HEK293 (cell line): ENCODE results near the gene R3HDM4.

Source experiments
- CTCF ChIA-PET: fragments of 350-600 bp; formaldehyde crosslinking; extraction: SDS; loops from one replicate; lab custom pipeline; 2021; ENCODE audit warnings: antibody characterized with exemption; lab: Yijun Ruan, JAX
- POLR2A ChIA-PET: fragments of 300-600 bp; formaldehyde crosslinking; extraction: SDS; loops from one replicate; lab custom pipeline; 2020; ENCODE audit warnings: antibody characterized with exemption, inconsistent platforms; lab: Yijun Ruan, JAX
- H3K27ac ChIP-seq: fragments of 200-500 bp; sonication (Bioruptor generic); 2 replicates; pipeline ENCODE4 v1.5.1; 2014; ENCODE audit warnings: low read depth, low read length, control low read depth, inconsistent platforms; ENCODE audit errors: extremely low read depth
- H3K36me3 ChIP-seq, 2 experiments: fragments of 200-500 bp in 1 of 2; sonication (Bioruptor generic) in 1 of 2; 1 replicate in 1 of 2; 2 replicates in 1 of 2; pipeline ENCODE4 v1.5.1; 2014 to 2017; ENCODE audit warnings: inconsistent platforms in 2 of 2, low read length in 2 of 2; ENCODE audit not compliant: control insufficient read depth in 2 of 2, insufficient read depth in 1 of 2
- H3K4me1 ChIP-seq: fragments of 200-500 bp; sonication (Bioruptor generic); 2 replicates; pipeline ENCODE4 v1.5.1; 2014; ENCODE audit warnings: mild to moderate bottlenecking, low read length, inconsistent platforms; ENCODE audit not compliant: control insufficient read depth, insufficient read depth
- H3K4me3 ChIP-seq: 2 replicates; pipeline ENCODE4 v1.5.1; 2011; ENCODE audit warnings: low read depth, mild to moderate bottlenecking, control low read depth, low read length, moderate library complexity
- H3K9me3 ChIP-seq: fragments of 200-500 bp; sonication (Bioruptor generic); 2 replicates; pipeline ENCODE4 v1.5.1; 2014; ENCODE audit warnings: low read depth, low read length, inconsistent platforms; ENCODE audit not compliant: control insufficient read depth, insufficient read depth
- EGR2 ChIP-seq: fragments of 450-650 bp; formaldehyde crosslinking; IDR thresholded peaks from 2 replicates; pipeline ENCODE4 v1.5.1; 2016; ENCODE audit warnings: low read depth, missing biosample characterization, missing genetic modification characterization
- GLI4 ChIP-seq: fragments of 450-650 bp; formaldehyde crosslinking; IDR thresholded peaks from 2 replicates; pipeline ENCODE4 v1.5.1; 2016; ENCODE audit warnings: missing biosample characterization, missing genetic modification characterization
- GLIS1 ChIP-seq: fragments of 450-650 bp; formaldehyde crosslinking; IDR thresholded peaks from 2 replicates; pipeline ENCODE4 v1.5.1; 2016; ENCODE audit warnings: missing biosample characterization, missing genetic modification characterization
- KLF1 ChIP-seq: fragments of 450-650 bp; formaldehyde crosslinking; IDR thresholded peaks from 2 replicates; pipeline ENCODE4 v1.5.1; 2016; ENCODE audit warnings: missing biosample characterization, missing genetic modification characterization
- PRDM1 ChIP-seq: fragments of 450-650 bp; formaldehyde crosslinking; IDR thresholded peaks from 2 replicates; pipeline ENCODE4; 2016; ENCODE audit warnings: missing biosample characterization, missing genetic modification characterization
- ZBTB7A ChIP-seq: fragments of 450-650 bp; formaldehyde crosslinking; IDR thresholded peaks from 2 replicates; pipeline ENCODE4 v1.5.1; 2016; ENCODE audit warnings: low read depth, missing biosample characterization, missing genetic modification characterization
- ZBTB8A ChIP-seq: fragments of 450-650 bp; formaldehyde crosslinking; IDR thresholded peaks from 2 replicates; pipeline ENCODE4 v1.5.1; 2016; ENCODE audit warnings: missing biosample characterization, missing genetic modification characterization
- ZIC2 ChIP-seq: fragments of 450-650 bp; formaldehyde crosslinking; IDR thresholded peaks from 2 replicates; pipeline ENCODE4 v1.5.1; 2016; ENCODE audit warnings: missing biosample characterization, missing genetic modification characterization
- ZNF140 ChIP-seq: fragments of 450-650 bp; formaldehyde crosslinking; IDR thresholded peaks from 2 replicates; pipeline ENCODE4 v1.5.1; 2016; ENCODE audit warnings: missing biosample characterization, missing genetic modification characterization
- ZNF146 ChIP-seq: fragments of 450-650 bp; formaldehyde crosslinking; IDR thresholded peaks from 2 replicates; pipeline ENCODE4 v1.5.1; 2016; ENCODE audit warnings: missing biosample characterization, missing genetic modification characterization
- ZNF175 ChIP-seq: fragments of 450-650 bp; formaldehyde crosslinking; IDR thresholded peaks from 2 replicates; pipeline ENCODE4 v1.5.1; 2016; ENCODE audit warnings: missing biosample characterization, missing genetic modification characterization
- ZNF19 ChIP-seq: fragments of 450-650 bp; formaldehyde crosslinking; IDR thresholded peaks from 2 replicates; pipeline ENCODE4; 2016; ENCODE audit warnings: missing biosample characterization, missing genetic modification characterization, low read depth
- ZNF23 ChIP-seq: fragments of 450-650 bp; formaldehyde crosslinking; IDR thresholded peaks from 2 replicates; pipeline ENCODE4 v1.5.1; 2016; ENCODE audit warnings: missing biosample characterization, missing genetic modification characterization, borderline replicate concordance
- ZNF521 ChIP-seq: fragments of 450-650 bp; formaldehyde crosslinking; IDR thresholded peaks from 2 replicates; pipeline ENCODE4 v1.5.1; 2017; ENCODE audit warnings: missing biosample characterization, mild to moderate bottlenecking, missing genetic modification characterization
- ZNF560 ChIP-seq: fragments of 450-650 bp; formaldehyde crosslinking; IDR thresholded peaks from 2 replicates; pipeline ENCODE4 v1.5.1; 2017; ENCODE audit warnings: missing biosample characterization, missing genetic modification characterization, borderline replicate concordance
- ZNF571 ChIP-seq: fragments of 450-650 bp; formaldehyde crosslinking; IDR thresholded peaks from 2 replicates; pipeline ENCODE4 v1.5.0; 2017; ENCODE audit warnings: missing biosample characterization, missing genetic modification characterization
- ZNF610 ChIP-seq: fragments of 450-650 bp; formaldehyde crosslinking; IDR thresholded peaks from 2 replicates; pipeline ENCODE4 v1.5.1; 2016; ENCODE audit warnings: missing biosample characterization, missing genetic modification characterization, borderline replicate concordance
- ZNF621 ChIP-seq: fragments of 450-650 bp; formaldehyde crosslinking; IDR thresholded peaks from 2 replicates; pipeline ENCODE4 v1.5.1; 2017; ENCODE audit warnings: missing biosample characterization, missing genetic modification characterization
- ZNF707 ChIP-seq: fragments of 450-650 bp; formaldehyde crosslinking; IDR thresholded peaks from 2 replicates; pipeline ENCODE4 v1.5.1; 2016; ENCODE audit warnings: missing biosample characterization, missing genetic modification characterization
- ZNF768 ChIP-seq: fragments of 450-650 bp; formaldehyde crosslinking; IDR thresholded peaks from 2 replicates; pipeline ENCODE4 v1.5.1; 2018; ENCODE audit warnings: missing biosample characterization, mild to moderate bottlenecking, missing genetic modification characterization
- ZNF785 ChIP-seq: fragments of 450-650 bp; formaldehyde crosslinking; IDR thresholded peaks from 2 replicates; pipeline ENCODE4 v1.5.1; 2016; ENCODE audit warnings: missing biosample characterization, missing genetic modification characterization
- TF ChIP-seq, protein P1 (sequence below): fragments of 450-650 bp; formaldehyde crosslinking; IDR thresholded peaks from 2 replicates; pipeline ENCODE4 v1.5.1; 2016; ENCODE audit warnings: missing biosample characterization, missing genetic modification characterization
- TF ChIP-seq, protein P2 (sequence below): fragments of 450-650 bp; formaldehyde crosslinking; IDR thresholded peaks from 2 replicates; pipeline ENCODE4 v1.5.1; 2016; ENCODE audit warnings: missing biosample characterization, missing genetic modification characterization
- TF ChIP-seq, protein P3 (sequence below): IDR thresholded peaks from 2 replicates; pipeline ENCODE4 v1.6.1; 2011; ENCODE audit warnings: mild to moderate bottlenecking, low read depth, low read length, borderline replicate concordance
- TF ChIP-seq, protein P4 (sequence below): fragments of 450-650 bp; formaldehyde crosslinking; IDR thresholded peaks from 2 replicates; pipeline ENCODE4 v1.5.1; 2016; ENCODE audit warnings: missing biosample characterization, missing genetic modification characterization

The R3HDM4 gene

DNA sequence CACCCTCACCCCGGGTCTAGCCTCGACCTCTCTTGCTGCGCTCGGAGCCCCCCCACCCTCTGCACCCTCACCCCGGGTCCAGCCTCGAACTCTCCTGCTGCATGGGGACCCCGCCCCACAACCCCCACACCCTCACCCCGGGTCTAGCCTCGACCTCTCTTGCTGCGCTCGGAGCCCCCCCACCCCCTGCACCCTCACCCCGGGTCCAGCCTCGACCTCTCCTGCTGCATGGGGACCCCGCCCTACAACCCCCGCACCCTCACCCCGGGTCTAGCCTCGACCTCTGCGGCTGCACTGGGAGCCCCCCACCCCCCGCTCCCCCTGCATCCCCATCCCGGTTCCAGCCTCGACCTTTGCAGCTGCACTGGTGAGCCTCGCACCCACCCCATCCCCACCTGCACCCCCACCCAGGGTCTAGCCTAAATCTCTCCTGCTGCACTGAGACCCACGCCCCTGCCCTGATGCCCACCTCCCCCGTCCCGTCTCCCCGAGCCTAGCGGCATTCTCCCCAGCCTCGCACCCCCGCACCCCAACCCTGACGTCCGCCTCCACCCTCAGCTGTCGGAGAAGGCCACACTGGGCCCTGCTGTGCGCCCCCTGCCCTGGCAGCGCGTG, 51.8 kb downstream of the R3HDM4 start:
- POLR2A ChIA-PET = interaction anchor here (0.7 kb wide), 2 partner anchors 17 to 53 kb away, joined by 3 to 8 read pairs; no protein-coding TSS in a partner anchor
- no peak overlapping the region for H3K27ac ChIP-seq

DNA sequence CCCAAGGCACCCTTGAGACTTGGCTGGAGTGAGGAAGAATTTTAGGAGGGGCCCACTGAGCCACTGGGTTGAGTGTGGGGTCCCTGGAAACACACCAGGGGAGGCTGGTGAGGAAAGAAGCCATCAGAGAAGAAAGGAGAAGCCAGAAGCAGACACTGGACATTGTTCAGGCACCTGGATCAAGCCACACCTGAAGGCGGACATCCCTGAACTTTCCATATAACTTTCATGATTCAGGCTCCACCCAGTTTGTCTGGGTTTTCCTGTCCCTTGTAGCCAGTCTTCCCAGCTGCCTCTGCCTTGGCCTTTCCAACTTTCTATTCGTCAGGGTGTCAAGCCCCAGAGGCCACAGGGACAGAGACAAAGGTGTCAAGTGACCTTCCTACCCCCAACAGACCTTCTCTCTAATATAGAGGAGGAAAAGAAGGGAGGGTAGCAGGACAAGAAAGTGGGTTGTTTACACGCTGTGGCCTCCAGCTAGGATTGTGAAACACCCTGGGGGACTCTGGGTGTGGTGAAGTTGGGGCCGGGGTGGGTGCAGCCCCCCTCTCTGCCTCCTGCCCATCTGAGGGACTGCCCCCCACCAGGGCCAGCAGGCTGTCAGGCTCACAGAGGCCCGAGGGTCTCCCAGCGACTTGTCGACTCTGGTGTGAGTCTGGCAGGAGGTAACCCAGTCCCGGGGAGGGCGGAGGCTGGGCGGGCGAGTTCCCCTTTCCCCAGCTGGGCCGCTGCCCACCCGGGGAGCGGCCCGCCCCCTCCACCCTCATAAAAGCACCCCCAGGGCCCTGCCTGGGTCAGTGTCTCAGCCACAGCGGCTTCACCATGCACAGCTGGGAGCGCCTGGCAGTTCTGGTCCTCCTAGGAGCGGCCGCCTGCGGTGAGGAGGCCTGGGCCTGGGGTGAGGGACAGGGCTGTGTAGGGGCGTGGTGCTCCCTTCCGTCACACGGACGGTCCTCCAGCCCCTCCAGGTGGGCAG, 53.9 kb downstream of the R3HDM4 start, which contains the start of gene CFD:
Gene CFD, plus strand, starts transcription at position 797 of the 976 bp plus-strand sequence. Its CDS starts 26 bp downstream, at position 823.
- ChIA-PET CTCF (interaction anchor here (1.7 to 3.0 kb wide), 2 partner anchors 57 to 89 kb away, joined by 4 to 21 read pairs; no protein-coding TSS in a partner anchor), POLR2A (interaction anchor here (0.6 to 1.0 kb wide), 2 partner anchors 64 to 401 kb away, joined by 3 to 4 read pairs; no protein-coding TSS in a partner anchor)
- peak within 1 kb of the TSS; percentile 48 for H3K4me3 ChIP-seq
- peak; percentile 92 for TF ChIP-seq KLF1 (tag by site-specific recombination)
- TF ChIP-seq GLI4 (tag by site-specific recombination) = no peak
- TF ChIP-seq, protein P1, sequence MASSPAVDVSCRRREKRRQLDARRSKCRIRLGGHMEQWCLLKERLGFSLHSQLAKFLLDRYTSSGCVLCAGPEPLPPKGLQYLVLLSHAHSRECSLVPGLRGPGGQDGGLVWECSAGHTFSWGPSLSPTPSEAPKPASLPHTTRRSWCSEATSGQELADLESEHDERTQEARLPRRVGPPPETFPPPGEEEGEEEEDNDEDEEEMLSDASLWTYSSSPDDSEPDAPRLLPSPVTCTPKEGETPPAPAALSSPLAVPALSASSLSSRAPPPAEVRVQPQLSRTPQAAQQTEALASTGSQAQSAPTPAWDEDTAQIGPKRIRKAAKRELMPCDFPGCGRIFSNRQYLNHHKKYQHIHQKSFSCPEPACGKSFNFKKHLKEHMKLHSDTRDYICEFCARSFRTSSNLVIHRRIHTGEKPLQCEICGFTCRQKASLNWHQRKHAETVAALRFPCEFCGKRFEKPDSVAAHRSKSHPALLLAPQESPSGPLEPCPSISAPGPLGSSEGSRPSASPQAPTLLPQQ (tag by site-specific recombination) = no peak
- no peak for TF ChIP-seq ZNF23 (tag by site-specific recombination)
- no peak for TF ChIP-seq ZBTB7A
- TF ChIP-seq ZBTB8A (tag by site-specific recombination) = no peak
- TF ChIP-seq ZNF571 = no peak
- no peak for TF ChIP-seq ZNF785 (tag by site-specific recombination)
- TF ChIP-seq ZIC2 (tag by site-specific recombination) = peak; percentile 93
- TF ChIP-seq, protein P2, sequence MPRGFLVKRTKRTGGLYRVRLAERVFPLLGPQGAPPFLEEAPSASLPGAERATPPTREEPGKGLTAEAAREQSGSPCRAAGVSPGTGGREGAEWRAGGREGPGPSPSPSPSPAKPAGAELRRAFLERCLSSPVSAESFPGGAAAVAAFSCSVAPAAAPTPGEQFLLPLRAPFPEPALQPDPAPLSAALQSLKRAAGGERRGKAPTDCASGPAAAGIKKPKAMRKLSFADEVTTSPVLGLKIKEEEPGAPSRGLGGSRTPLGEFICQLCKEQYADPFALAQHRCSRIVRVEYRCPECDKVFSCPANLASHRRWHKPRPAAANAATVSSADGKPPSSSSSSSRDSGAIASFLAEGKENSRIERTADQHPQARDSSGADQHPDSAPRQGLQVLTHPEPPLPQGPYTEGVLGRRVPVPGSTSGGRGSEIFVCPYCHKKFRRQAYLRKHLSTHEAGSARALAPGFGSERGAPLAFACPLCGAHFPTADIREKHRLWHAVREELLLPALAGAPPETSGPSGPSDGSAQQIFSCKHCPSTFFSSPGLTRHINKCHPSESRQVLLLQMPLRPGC = no peak
- no peak for TF ChIP-seq EGR2 (tag by site-specific recombination)
- TF ChIP-seq ZNF19 (tag by site-specific recombination) = no peak
- no peak for TF ChIP-seq ZNF146 (tag by site-specific recombination)
- no peak for TF ChIP-seq ZNF621 (tag by site-specific recombination)
- TF ChIP-seq GLIS1 (tag by site-specific recombination) = peak; percentile 97
- no peaks in the 10 kb centered on the region for H3K36me3 ChIP-seq
- no peaks in the 10 kb centered on the region for H3K9me3 ChIP-seq
- H3K4me1 ChIP-seq = no peaks in the 10 kb centered on the region
- H3K27ac ChIP-seq = peak within 1 kb of the TSS; percentile 31; the same call in 1 of the 2 replicates

More for the DNA sequence above, 51.8 kb downstream of the R3HDM4 start:
- CTCF ChIA-PET = interaction anchor here (0.6 kb wide), 1 partner anchor 10 kb away, joined by 3 read pairs; no protein-coding TSS in a partner anchor
- Histone ChIP-seq H3K36me3 (no peaks in the 10 kb centered on the region), H3K9me3 (no peaks in the 10 kb centered on the region), H3K4me3 (no peak overlapping the region), H3K4me1 (no peaks in the 10 kb centered on the region)
- TF ChIP-seq ZBTB7A (no peak), PRDM1 (tag by site-specific recombination) (no peak), ZNF610 (no peak)

DNA sequence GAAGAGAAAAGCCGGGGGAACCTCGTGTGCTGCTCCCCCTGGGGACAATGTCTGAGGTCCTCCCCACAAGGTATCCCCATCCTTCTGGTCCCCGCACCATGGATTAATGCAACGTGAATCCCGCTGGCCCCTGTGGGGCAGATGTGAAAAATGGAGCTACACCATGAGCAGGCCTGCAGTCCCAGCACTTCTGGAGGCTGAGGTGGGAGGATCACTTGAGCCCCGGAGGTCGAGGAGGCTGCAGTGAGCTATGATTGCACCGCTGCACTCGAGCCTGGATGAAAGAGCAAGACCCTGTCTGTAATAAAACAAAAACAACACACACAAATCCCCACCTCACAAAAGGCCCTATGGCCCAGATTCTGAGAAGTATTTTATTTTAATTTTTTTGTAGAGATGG, 54.7 kb downstream of the R3HDM4 start:
- no peaks in the 10 kb centered on the region for H3K36me3 ChIP-seq
- CTCF ChIA-PET = interaction anchor here (0.6 to 3.0 kb wide), 7 partner anchors 39 to 408 kb away, joined by 3 to 21 read pairs (median 4); no protein-coding TSS in a partner anchor
- TF ChIP-seq, protein P3, sequence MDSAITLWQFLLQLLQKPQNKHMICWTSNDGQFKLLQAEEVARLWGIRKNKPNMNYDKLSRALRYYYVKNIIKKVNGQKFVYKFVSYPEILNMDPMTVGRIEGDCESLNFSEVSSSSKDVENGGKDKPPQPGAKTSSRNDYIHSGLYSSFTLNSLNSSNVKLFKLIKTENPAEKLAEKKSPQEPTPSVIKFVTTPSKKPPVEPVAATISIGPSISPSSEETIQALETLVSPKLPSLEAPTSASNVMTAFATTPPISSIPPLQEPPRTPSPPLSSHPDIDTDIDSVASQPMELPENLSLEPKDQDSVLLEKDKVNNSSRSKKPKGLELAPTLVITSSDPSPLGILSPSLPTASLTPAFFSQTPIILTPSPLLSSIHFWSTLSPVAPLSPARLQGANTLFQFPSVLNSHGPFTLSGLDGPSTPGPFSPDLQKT = no peak
- TF ChIP-seq ZNF560 (tag by site-specific recombination) = no peak
- TF ChIP-seq ZNF707 = no peak
- no peak for TF ChIP-seq ZNF175 (tag by site-specific recombination)
- TF ChIP-seq, protein P4, sequence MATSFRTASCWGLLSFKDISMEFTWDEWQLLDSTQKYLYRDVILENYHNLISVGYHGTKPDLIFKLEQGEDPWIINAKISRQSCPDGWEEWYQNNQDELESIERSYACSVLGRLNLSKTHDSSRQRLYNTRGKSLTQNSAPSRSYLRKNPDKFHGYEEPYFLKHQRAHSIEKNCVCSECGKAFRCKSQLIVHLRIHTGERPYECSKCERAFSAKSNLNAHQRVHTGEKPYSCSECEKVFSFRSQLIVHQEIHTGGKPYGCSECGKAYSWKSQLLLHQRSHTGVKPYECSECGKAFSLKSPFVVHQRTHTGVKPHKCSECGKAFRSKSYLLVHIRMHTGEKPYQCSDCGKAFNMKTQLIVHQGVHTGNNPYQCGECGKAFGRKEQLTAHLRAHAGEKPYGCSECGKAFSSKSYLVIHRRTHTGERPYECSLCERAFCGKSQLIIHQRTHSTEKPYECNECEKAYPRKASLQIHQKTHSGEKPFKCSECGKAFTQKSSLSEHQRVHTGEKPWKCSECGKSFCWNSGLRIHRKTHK (tag by site-specific recombination) = no peak
- no peak for TF ChIP-seq ZNF768 (tag by site-specific recombination)
- no peak for TF ChIP-seq ZNF140 (tag by site-specific recombination)
- no peak for TF ChIP-seq ZNF521 (tag by site-specific recombination)

More for the DNA sequence above, 54.7 kb downstream of the R3HDM4 start:
- Histone ChIP-seq H3K9me3 (no peaks in the 10 kb centered on the region), H3K4me3 (no peak overlapping the region), H3K27ac (no peak overlapping the region), H3K4me1 (no peaks in the 10 kb centered on the region)
- POLR2A ChIA-PET = interaction anchor here (0.5 to 0.6 kb wide), 2 partner anchors 20 to 109 kb away, joined by 3 read pairs; no protein-coding TSS in a partner anchor
